Upper lobe of left lung (tissue), 6 donors: Measurements from ENCODE around the gene DNAJC5G. TPM values are rescaled to one million over a fixed set of nuclear protein-coding genes. Genes with fewer than 3 reads are reported as not detected.

Experiments
- ATAC-seq, 2 donors: fragments of 200-7000 bp; cut with Tn5 transposase; one replicate each; pipeline ENCODE4 v1.9.1; 2022; ENCODE audit warnings: mild to moderate bottlenecking in 2 of 2, moderate library complexity in 2 of 2; ENCODE audit not compliant: low FRiP score in 2 of 2
- DNase-seq, 2 donors: peaks; one replicate each; pipeline ENCODE4 v3.0.0-alpha.2; 2019 to 2020
- H3K27ac ChIP-seq, 4 donors: fragments of 200-600 bp; sonication (generic); one replicate each; pipeline ENCODE4 v1.5.1; 2016 to 2019
- H3K27me3 ChIP-seq, 4 donors: fragments of 200-600 bp; sonication (generic); one replicate each; pipeline ENCODE4 v1.5.1; 2017 to 2019
- H3K36me3 ChIP-seq, 4 donors: fragments of 200-600 bp; sonication (generic); one replicate each; pipeline ENCODE4 v1.5.1; 2016 to 2019
- H3K4me1 ChIP-seq, 4 donors: fragments of 200-600 bp; sonication (generic); one replicate each; pipeline ENCODE4 v1.5.1; 2018 to 2019
- H3K4me3 ChIP-seq, 4 donors: fragments of 200-600 bp; sonication (generic); one replicate each; pipeline ENCODE4 v1.5.1; 2017 to 2019; ENCODE audit warnings: mild to moderate bottlenecking in 2 of 4, moderate library complexity in 1 of 4
- H3K9me3 ChIP-seq, 4 donors: fragments of 200-600 bp; sonication (generic); one replicate each; pipeline ENCODE4 v1.5.1; 2018 to 2019
- CTCF ChIP-seq, 6 experiments: fragments of 450-650 bp in 4 of 6; fragments of 200-600 bp in 2 of 6; sonication (generic) in 2 of 6; IDR thresholded peaks; one replicate each; pipeline ENCODE4 v1.5.1; 2016 to 2019; ENCODE audit warnings: antibody characterized with exemption in 6 of 6
- EP300 ChIP-seq, 4 donors: sonication (generic); formaldehyde crosslinking; IDR thresholded peaks; one replicate each; pipeline ENCODE4 v1.5.1; 2017; ENCODE audit warnings: antibody characterized with exemption in 4 of 4, control low read depth in 2 of 4
- POLR2A ChIP-seq, 4 donors: fragments of 450-650 bp; IDR thresholded peaks; one replicate each; pipeline ENCODE4 v1.5.1; 2016 to 2017; ENCODE audit warnings: antibody characterized with exemption in 4 of 4, mild to moderate bottlenecking in 2 of 4
- POLR2AphosphoS5 ChIP-seq, 2 donors: sonication (generic); formaldehyde crosslinking; IDR thresholded peaks; one replicate each; pipeline ENCODE4 v1.5.1; 2017; ENCODE audit warnings: antibody characterized with exemption in 2 of 2
- WGBS, 2 donors: methylation state at CpG; one replicate each; pipeline ENCODE4 v1.1.5; 2017 to 2018; 5-methylcytosine and 5-hydroxymethylcytosine counted together
- total RNA-seq, 6 donors: library from RNA; depleted of rRNA in 4 of 6; stranded (reverse); fragments of >200 nt in 4 of 6; gene quantifications; one replicate each; pipeline versions ENCODE4 v1.1.0 to v1.2.1, GENCODE V29; 2016 to 2021
- donor health status: DM: no; HTN: no; CAD: no; lungs with moderate emphysema.
- donor health status: DM: no; HTN: yes; CAD: no; lungs with severe emphysema.

Gene DNAJC5G
- total RNA-seq, 6 donors from 2014 or later: not detected

DNA sequence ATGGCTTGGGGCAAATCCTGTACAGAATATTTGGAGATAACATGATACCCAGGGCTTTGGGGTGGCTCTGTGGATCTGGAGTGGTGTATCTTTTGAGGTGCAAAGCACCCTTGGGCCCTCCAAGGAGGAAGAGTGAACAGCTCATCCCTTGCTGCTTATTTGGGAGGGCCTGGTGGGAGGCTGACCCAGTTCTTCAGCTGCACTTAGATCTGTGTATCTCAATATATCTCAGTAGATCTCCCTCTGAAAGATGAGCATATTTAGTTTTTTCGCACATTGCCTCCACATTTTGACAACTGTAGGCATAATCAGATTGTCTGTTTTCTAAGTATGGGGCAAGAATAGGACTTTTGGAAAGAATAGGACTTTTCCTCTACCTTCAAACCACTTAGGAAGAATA lies 9.8 kb downstream of the DNAJC5G start:
- Histone ChIP-seq H3K27ac (no peak overlapping the region), H3K9me3 (no peaks in the 10 kb centered on the region), H3K27me3 (no peaks in the 10 kb centered on the region), H3K36me3 (no peaks in the 10 kb centered on the region), H3K4me1 (peaks cover 0 to 2% (median 0%) of the 10 kb centered on the region in 4 donors), H3K4me3 (no peak overlapping the region)
- 86 to 93% methylated on average over 1 of the region's 1 CpG for WGBS, 2 donors
- ATAC-seq (no peak), DNase-seq (no peak)
- no peak for TF ChIP-seq CTCF (IDR thresholded peaks at IDR 0.05)
- no peak for TF ChIP-seq POLR2AphosphoS5 (IDR thresholded peaks at IDR 0.05)
- TF ChIP-seq EP300 (IDR thresholded peaks at IDR 0.05): no peak
- TF ChIP-seq POLR2A (IDR thresholded peaks at IDR 0.05): no peak

DNA sequence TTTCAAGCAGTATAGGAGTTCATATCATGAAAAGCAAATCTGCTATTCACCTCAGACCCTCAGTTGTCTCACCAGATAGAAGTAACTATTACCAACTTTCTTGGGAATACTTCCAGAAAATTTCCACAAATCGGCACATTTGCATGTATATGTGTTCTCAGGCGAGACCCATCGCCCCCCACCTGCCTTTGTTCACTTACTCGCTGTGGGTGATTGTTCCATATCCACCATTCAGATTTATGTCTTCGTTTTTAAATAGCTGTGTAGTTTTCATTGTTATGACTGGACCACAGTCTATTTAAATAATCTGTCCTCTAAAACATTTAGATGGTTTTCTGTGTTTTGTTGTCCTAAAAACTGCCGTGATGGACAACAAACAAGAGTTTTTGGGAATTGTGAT lies 10.2 kb downstream of the DNAJC5G start:
- ATAC-seq: no peak
- Histone ChIP-seq H3K4me3 (no peak overlapping the region), H3K27ac (no peak overlapping the region), H3K9me3 (no peaks in the 10 kb centered on the region), H3K27me3 (no peaks in the 10 kb centered on the region), H3K4me1 (no peaks in the 10 kb centered on the region), H3K36me3 (no peaks in the 10 kb centered on the region)
- 86% methylated on average over 6 of the region's 6 CpGs for WGBS, 2 donors
- DNase-seq: no peak
- no peak for TF ChIP-seq POLR2AphosphoS5 (IDR thresholded peaks at IDR 0.05)
- TF ChIP-seq POLR2A (IDR thresholded peaks at IDR 0.05): no peak
- no peak for TF ChIP-seq CTCF (IDR thresholded peaks at IDR 0.05)
- TF ChIP-seq EP300 (IDR thresholded peaks at IDR 0.05): no peak

DNA sequence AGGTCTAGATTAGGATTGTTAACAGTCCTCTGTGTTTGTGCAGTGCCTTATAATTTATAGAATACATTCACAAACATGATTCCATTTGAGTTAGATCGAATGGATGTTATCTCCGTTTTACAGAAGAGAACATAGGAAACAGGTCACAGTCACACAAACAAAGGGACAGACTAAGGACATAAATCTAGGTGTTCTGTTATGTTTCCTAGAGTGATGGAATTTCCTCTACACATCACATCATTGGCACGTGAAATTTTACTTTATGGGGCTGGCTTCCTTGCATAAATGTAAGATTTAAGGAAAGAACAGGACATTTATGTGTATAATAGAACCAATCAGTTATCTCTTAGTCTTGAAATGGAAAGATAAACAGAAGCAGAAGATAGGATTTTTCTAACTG lies 13.4 kb downstream of the DNAJC5G start:
- Histone ChIP-seq H3K27ac (no peak overlapping the region), H3K9me3 (no peaks in the 10 kb centered on the region), H3K36me3 (no peaks in the 10 kb centered on the region), H3K27me3 (no peaks in the 10 kb centered on the region), H3K4me1 (no peaks in the 10 kb centered on the region), H3K4me3 (no peak overlapping the region)
- TF ChIP-seq POLR2AphosphoS5 (IDR thresholded peaks at IDR 0.05): no peak
- no peak for TF ChIP-seq POLR2A (IDR thresholded peaks at IDR 0.05)
- peak in 1 of 4 donors; percentile 15 for TF ChIP-seq EP300 (IDR thresholded peaks at IDR 0.05)
- DNase-seq (no peak), ATAC-seq (no peak)
- WGBS, 2 donors: 26 to 41% methylated on average over 3 of the region's 3 CpGs

DNA sequence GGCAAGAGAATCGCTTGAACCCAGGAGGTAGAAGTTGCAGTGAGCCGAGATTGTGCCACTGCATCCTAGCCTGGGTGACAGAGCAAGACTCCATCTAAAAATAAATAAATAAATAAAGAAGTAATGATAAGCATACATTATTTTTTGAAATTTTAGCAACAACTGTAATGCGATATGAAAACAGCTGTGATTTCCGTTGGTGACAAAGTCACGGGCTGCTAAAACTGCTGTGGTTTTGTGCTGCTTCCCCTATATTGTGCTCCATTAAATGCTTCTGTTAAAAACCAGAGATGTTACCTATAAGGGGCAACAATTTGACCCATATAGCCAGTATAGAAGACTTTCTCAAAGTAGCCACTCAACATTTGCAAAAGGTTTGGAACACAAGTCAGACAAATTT lies 15.3 kb downstream of the DNAJC5G start:
- Histone ChIP-seq H3K4me3 (no peak overlapping the region), H3K9me3 (no peaks in the 10 kb centered on the region), H3K4me1 (no peaks in the 10 kb centered on the region), H3K27ac (no peak overlapping the region), H3K27me3 (no peaks in the 10 kb centered on the region), H3K36me3 (no peaks in the 10 kb centered on the region)
- DNase-seq: no peak
- no peak for TF ChIP-seq POLR2AphosphoS5 (IDR thresholded peaks at IDR 0.05)
- no peak for TF ChIP-seq POLR2A (IDR thresholded peaks at IDR 0.05)
- TF ChIP-seq EP300 (IDR thresholded peaks at IDR 0.05): no peak
- TF ChIP-seq CTCF (IDR thresholded peaks at IDR 0.05): no peak
- no peak for ATAC-seq
- WGBS, 2 donors: 67 to 81% methylated on average over 5 of the region's 5 CpGs

- no peaks in the 10 kb centered on the region for H3K36me3 ChIP-seq
- WGBS, 2 donors: 66 to 80% methylated on average over 6 of the region's 6 CpGs
- H3K27ac ChIP-seq: no peak overlapping the region
- peak in 1 of 2 donors; percentile 28 for ATAC-seq
- H3K4me3 ChIP-seq: no peak overlapping the region
- no peak for TF ChIP-seq EP300 (IDR thresholded peaks at IDR 0.05)
- no peak for TF ChIP-seq CTCF (IDR thresholded peaks at IDR 0.05)
- TF ChIP-seq POLR2AphosphoS5 (IDR thresholded peaks at IDR 0.05): no peak
- TF ChIP-seq POLR2A (IDR thresholded peaks at IDR 0.05): no peak
- H3K27me3 ChIP-seq: no peaks in the 10 kb centered on the region
- H3K4me1 ChIP-seq: no peaks in the 10 kb centered on the region
- no peak for DNase-seq
- no peaks in the 10 kb centered on the region for H3K9me3 ChIP-seq
Observed at GRCh38 chr2:27291865-27292264, 16.6 kb downstream of the DNAJC5G start.
